HG02759 (cell line): ENCODE results near the gene MAEA.

Experiments used
- ATAC-seq: cut with Tn5 transposase; IDR thresholded peaks from one replicate; pipeline ENCODE4 v1.9.1; 2021; ENCODE audit warnings: mild to moderate bottlenecking, moderate library complexity; ENCODE audit not compliant: unreplicated experiment

The MAEA gene

DNA sequence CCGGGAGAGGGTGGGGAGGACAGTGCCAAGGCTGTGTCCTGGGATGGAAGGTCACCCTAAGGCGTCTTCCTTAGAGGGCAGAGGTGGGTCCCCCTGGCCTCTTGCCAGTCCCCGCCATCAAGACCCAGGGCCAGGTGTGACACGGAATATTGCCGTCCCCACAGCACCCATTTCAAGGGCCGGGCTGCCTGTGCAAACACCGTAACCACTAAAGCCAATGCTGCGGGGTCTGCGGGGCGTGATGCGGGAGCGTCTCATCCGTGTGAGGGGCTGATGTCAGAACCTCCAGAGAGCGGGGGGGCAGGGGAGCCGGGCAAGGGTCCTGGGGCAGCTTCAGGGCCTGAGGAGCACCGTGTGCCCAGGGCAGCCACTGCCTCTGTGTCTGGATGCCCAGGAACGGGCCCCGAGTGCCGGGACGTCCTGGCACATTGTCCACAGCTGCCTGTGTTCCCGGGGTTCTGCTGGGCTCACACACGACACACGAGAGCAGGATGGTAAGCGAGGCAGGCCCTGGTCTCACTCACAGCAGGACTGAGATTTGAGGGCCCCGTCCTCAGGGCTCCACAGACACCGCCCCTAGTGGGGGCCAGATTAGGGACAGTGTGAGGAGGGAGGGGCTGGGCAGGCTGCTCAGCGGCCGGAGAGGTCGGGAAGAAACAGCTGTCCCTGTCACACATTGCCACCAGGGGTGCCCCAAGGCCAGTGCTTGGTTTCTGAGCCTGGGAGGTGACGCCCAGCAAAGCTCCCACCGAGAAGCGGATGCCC lies 87.3 kb downstream of the MAEA start:
- ATAC-seq = no peak

DNA sequence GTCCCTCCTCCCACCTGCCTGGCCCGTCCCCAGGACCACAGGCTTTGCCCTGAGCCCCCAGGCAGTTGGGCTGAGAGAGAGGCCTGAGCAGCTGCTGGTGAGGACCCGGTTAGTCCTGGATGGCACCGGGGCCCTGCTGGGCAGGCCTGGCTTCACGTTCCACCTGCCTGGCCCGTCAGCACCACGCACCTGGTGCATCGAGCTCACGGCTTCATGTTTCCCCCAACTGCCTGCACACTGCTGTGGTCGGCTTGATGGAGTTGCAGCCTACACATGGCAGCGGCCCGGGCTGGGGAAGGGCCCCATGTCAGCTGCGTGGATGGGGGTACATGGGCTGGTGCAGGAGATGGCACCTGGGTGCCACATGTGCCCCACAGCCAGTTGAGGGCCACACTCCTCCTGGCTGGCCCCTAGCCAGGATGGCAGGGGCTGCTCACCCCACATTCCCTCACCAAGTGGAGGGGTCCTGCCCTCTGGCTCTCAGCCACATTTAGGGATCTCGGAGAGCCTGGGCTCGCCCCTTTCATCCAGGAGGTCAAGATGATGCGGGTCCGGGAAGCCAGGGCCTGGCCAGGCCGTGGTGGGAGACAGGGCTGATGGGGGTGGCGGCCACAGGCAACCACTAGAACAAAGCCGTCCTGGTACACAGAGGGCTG lies 88.0 kb downstream of the MAEA start:
- no peak for ATAC-seq

- ATAC-seq = no peak
These were observed 89.0 kb downstream of the MAEA start for GRCh38 chr4:1378559-1379231.

- ATAC-seq = no peak
These were observed 89.7 kb downstream of the MAEA start for GRCh38 chr4:1379351-1379781.

- no peak for ATAC-seq
These were observed 90.2 kb downstream of the MAEA start for GRCh38 chr4:1379801-1380331.

- ATAC-seq = no peak
These were observed 90.9 kb downstream of the MAEA start for GRCh38 chr4:1380368-1381151.

DNA sequence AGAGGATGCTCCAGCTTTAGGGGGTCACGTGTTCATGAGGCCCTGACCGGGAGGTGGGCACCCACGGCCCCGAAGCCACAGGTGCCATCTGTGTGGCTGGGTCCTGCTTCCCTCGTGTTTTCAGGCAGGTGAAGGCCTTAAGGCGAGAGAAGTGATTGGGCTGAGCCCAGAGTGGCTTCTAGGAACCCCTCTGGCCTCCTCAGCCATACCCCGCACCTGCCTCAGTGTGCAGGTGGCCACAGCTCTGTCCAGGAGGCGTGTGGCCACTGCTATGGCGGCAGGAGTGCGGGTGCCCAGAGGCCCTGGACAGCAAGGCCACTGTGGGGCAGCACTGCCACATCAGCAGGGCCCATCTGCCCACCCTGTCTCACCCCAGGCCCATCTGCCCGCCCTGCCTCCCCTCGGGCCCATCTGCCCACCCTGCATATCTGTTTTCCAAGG lies 91.5 kb downstream of the MAEA start:
- no peak for ATAC-seq

- no peak for ATAC-seq
These were observed 92.4 kb downstream of the MAEA start for GRCh38 chr4:1381944-1382541.

- ATAC-seq = no peak
These were observed 93.4 kb downstream of the MAEA start for GRCh38 chr4:1382776-1383727.

- ATAC-seq = no peak
These were observed 94.3 kb downstream of the MAEA start for GRCh38 chr4:1383728-1384591.

GRCh38 chr4:1384675-1385372 lies 95.1 kb downstream of the MAEA start:
- ATAC-seq = no peak

DNA sequence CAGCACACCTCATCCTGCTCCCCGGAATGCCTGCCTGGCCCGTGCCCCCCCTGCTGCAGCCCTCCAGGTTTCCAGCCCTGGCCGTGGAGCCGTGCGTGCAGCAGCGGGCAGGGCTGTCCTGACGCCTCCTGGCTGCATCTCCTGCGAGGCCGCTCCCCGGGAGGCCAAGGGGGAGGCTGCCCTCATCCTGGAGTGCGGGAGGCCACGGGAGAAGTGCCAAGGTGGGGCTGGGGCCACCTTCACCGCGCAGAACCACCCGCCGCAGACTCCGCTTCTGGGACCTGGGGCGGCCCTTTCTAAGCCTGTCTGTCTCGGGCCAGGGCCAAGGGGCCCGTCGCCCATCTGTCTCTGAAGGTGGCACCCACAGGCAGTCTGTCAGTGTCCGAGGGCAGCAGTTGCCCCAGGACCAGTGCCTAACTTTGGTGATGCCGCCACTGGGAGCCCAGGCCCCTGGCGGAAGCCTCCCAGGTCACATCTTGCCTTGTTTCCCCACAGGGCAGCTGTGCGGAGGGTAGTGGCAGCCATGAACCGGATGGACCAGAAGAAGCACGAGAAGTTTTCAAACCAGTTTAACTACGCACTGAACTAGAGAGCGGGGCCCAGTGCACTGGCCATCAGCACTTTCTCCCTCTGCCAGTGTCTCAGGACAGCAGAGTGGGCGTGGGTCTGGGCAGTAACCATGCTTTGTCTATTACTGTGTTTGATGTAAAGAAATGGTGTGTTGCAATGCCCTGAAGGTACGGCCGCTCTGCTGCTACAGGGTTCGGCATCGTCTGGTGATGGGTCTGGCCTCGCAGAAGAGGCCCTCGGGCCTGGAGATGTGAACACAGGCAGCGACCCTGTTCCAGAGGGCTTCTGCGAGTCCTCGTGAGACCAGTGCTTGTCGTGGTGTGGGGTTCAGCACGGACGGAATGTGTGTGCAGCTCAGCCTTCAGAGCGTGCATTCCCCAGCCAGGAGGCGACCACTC lies 96.0 kb downstream of the MAEA start:
- no peak for ATAC-seq
